GM12864 (cell line): ENCODE measurements around the gene MBD3.

ENCODE experiments used
- DNase-seq: peaks from one replicate; pipeline ENCODE4 v3.0.0-alpha.2; 2011; ENCODE audit warnings: low read depth
- H3K4me3 ChIP-seq: 2 replicates; pipeline ENCODE4 v1.5.1; 2011; ENCODE audit warnings: mild to moderate bottlenecking, low read depth, low read length, control low read depth
- TF ChIP-seq, protein P1 (sequence below): IDR thresholded peaks from 2 replicates; pipeline ENCODE4 v1.5.1; 2011; ENCODE audit warnings: low read depth, mild to moderate bottlenecking, moderate library complexity, low read length, control low read depth, inconsistent platforms; ENCODE audit errors: missing control alignments

Gene MBD3

DNA sequence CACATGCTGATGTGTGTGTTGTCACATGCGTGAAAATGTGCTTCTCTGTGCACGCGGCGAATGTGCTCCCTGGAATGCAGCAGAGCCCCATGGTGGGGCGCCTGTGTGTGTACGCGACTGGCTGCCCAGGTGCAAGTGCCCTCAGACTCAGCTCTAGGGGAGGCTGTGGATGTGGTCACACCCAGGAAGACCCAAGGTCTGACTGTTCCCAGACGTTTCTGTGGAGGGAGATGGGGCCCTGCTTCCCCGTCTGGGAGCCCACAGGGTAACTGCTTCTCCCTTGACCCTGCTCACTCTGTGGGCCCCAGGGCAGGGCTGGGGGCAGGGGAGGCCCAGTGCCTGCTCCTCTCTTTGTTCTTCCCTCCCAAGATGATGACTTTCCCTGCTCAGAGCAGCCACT is 20.5 kb upstream of the MBD3 start:
- no peak overlapping the region for H3K4me3 ChIP-seq
- DNase-seq: no peak
- TF ChIP-seq, protein P1, sequence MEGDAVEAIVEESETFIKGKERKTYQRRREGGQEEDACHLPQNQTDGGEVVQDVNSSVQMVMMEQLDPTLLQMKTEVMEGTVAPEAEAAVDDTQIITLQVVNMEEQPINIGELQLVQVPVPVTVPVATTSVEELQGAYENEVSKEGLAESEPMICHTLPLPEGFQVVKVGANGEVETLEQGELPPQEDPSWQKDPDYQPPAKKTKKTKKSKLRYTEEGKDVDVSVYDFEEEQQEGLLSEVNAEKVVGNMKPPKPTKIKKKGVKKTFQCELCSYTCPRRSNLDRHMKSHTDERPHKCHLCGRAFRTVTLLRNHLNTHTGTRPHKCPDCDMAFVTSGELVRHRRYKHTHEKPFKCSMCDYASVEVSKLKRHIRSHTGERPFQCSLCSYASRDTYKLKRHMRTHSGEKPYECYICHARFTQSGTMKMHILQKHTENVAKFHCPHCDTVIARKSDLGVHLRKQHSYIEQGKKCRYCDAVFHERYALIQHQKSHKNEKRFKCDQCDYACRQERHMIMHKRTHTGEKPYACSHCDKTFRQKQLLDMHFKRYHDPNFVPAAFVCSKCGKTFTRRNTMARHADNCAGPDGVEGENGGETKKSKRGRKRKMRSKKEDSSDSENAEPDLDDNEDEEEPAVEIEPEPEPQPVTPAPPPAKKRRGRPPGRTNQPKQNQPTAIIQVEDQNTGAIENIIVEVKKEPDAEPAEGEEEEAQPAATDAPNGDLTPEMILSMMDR: no peak

- no peak for DNase-seq
- H3K4me3 ChIP-seq: no peak overlapping the region
- TF ChIP-seq, protein P1: no peak
Measured at GRCh38 chr19:1612114-1613086, 19.7 kb upstream of the MBD3 start.

- DNase-seq: no peak
- TF ChIP-seq, protein P1: no peak
Measured at GRCh38 chr19:1611353-1611752, 18.7 kb upstream of the MBD3 start.

DNA sequence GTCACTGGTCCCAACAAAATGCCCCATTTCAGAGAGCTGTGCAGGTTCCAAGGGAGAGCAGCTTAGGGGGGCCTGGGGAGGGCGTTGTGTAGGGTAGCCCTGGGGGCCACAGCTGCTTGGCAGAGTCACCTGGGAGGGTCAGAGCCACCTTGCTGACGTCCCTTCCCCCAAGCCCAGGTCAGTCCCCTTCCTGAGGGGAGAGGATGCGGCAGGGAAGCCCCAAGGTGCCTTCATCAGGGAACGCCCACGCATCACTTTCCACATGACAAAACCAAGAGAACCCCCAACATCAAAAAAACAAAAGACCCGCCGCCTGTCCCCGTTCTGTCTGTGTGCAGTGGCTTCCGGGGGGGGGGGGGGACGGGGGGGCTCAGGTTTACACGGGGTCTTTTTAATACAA is 17.9 kb upstream of the MBD3 start:
- H3K4me3 ChIP-seq: no peak overlapping the region
- TF ChIP-seq, protein P1: no peak

More at GRCh38 chr19:1611353-1611752, 18.7 kb upstream of the MBD3 start:
- H3K4me3 ChIP-seq: no peak overlapping the region

GRCh38 chr19:1609680-1610474 is 17.2 kb upstream of the MBD3 start:
- DNase-seq: no peak
- no peak overlapping the region for H3K4me3 ChIP-seq
- TF ChIP-seq, protein P1: no peak

More for the DNA sequence above, 17.9 kb upstream of the MBD3 start:
- no peak for DNase-seq

GRCh38 chr19:1609103-1609396 is 16.4 kb upstream of the MBD3 start:
- TF ChIP-seq, protein P1: no peak
- no peak overlapping the region for H3K4me3 ChIP-seq
- DNase-seq: no peak
